ENCODE data around the gene MEA1.

- no peak for TF ChIP-seq CTCF (IDR thresholded peaks at IDR 0.05)
- no peak for TF ChIP-seq POLR2A (IDR thresholded peaks at IDR 0.05)
- TF ChIP-seq EP300 (IDR thresholded peaks at IDR 0.05): no peak
These were observed 21.9 kb upstream of the MEA1 start for GRCh38 chr6:43035495-43036194.
